SIG-M5 treated with dmso at 0.1 percent for 504 hours (cell line): ENCODE results near the gene NTM.

Experiments used
- DNase-seq: peaks from one replicate; lab custom pipeline; 2025; ENCODE audit not compliant: unreplicated experiment; lab: John Stamatoyannopoulos, UW

The NTM gene

DNA sequence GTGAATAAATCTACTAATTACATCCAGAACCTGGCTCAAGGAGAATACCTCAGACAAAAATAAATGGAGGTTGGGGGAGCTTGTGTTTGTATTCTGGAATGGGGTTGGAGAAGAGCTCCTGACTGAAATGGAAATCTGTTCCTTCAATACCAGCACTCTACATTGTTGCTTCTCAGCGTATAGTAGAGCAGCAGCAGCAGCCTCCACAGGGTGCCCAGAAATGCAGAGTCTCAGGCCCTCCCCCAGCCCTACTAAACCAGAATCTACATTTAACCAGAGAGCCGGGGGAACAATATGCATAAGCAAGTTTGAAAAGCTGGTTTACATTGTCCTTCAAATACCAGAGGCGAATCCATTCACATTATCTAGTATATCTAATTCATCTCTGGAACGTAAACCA is 474.8 kb downstream of the NTM start:
- no peak for DNase-seq

DNA sequence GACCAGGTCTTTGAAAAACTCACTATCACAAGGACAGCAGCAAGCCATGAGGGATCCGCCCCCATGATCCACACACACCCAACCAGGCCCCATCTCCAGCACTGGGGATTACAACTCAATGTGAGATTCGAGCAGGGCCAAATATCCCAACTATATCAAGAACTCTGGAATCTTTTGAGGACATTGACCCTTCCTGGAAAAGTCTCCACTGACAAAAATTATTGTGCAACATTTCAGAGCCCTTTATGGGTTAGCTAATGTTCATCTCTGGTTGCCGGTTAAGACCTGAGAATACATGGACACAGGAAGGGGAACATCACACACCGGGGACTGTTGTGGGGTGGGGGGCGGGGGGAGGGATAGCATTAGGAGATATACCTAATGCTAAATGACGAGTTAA is 479.1 kb downstream of the NTM start:
- no peak for DNase-seq

DNA sequence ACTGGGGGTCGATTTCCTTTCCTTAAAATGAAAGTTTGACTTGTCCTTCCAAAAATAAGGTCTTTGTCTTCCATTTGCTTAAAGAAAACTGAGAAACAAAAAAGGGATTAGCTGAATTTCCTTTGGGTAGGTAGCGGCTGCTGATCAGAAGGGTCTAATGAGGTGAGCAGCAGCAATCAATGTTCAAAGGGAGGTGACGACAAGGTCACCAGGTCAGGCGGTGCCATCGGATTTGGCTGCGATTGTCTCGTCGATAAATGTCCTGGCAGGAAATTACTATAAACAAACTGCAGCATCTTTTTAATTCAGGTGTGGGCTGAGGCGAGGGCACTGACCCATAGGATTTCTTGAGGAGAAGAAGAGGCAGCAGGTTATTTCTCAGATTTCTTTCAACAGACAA is 480.1 kb downstream of the NTM start:
- no peak for DNase-seq

DNA sequence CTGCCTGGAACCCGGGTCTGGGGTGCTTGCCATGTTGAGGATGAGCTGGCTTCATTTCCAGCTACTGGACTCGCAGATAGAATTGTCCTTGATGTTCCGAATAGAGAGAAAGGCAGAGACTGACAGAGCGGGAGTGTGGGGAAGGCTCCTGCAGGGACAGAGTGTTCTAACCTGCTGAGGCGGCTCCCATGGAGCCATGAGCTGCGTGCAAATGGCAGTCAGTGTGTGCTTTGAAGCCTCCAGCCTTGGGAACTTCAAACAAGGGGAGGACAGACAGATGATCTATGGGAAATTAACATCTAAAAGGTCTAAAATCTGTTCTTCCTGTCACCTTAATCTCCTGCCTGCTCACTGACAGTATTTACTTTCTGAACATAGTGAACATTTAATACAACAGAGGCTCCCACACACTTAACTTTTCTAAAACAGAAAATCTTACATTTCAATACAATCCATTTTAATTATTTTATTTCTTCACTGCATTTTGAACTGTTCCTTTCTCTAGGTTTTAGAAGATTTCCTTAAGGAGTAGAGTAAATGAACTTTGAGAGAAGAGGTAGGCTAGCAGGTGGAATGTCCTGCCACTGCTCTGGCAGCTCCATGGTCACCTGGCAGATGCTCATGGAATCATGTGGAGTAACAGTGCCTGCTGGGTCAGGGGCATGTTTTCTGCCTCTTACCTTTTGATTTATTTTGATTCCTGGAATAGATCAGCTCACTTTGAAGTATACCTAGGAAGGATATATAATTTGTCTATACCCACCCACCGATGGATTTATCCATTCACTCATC is 481.7 kb downstream of the NTM start:
- no peak for DNase-seq

DNA sequence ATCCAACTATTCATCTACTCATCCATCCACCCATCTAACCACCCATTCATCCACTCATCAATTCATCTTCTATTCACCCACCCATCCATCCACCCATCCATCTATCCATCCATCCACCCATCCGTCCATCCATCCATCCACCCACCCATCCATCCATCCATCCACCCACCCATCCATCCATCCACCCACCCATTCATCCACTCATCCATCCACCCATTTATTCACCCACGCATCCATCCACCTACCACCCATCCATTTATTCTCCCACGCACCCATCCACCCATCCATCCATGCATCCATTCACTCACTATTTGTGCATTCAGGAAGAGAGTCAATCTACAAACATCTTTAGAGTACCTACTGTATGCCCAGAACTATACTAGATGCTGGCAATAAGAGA is 482.3 kb downstream of the NTM start:
- DNase-seq: no peak

DNA sequence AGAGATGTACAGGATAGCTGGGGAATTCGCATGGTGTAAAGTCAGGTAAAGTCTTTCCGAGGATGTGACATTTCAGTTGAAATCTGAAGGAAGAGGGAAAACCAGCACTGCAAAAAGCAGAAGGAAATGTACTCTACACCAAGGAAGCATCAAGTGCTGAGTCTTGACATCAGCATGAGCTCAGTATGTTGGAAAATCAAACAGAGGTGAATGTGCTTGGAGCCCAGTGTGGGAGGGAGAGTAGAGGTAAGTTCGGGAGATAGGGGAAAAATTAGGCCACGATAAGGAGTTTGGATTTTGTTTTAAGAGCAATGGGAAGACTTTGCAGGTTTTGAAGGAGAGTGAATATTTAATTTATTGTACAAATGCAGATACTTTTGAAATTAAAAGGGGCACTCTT is 484.0 kb downstream of the NTM start:
- no peak for DNase-seq

DNA sequence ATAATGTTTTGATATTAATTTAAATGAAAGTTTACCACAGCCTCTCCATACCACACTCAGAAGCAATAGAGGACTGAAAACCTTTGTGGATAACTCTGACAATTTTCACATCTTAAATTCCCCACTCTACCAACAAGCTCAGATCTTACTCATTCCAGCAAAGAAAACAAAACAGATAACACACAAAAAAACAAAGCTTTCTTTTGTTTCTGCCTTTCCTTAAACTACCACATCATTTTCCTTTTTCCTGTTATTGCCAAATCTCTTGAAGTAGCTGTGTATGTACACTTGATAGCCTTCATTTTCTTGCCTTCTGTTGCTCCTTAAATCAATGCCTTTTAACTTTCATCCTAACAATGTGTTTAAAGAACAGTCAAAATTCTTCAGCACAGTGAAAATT is 484.9 kb downstream of the NTM start:
- no peak for DNase-seq

DNA sequence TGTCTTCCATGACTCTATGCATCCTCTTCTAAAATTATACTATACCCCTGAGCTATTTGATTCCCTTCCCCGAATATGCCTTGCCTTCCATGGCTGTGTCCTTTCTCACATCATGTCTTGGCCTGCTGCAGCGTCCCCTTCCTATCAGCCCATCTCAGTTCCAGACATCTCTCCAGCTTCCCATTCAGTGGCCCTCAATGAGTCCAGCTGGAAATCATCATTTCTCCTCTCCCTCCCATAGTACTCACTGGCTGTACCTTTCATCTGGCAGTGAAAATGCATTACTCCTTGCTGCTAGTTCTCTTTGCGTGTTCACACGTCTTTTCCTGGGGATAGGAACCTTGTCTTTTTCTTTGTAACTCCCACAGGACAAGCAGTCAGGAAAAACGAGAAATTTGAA is 486.8 kb downstream of the NTM start:
- no peak for DNase-seq

DNA sequence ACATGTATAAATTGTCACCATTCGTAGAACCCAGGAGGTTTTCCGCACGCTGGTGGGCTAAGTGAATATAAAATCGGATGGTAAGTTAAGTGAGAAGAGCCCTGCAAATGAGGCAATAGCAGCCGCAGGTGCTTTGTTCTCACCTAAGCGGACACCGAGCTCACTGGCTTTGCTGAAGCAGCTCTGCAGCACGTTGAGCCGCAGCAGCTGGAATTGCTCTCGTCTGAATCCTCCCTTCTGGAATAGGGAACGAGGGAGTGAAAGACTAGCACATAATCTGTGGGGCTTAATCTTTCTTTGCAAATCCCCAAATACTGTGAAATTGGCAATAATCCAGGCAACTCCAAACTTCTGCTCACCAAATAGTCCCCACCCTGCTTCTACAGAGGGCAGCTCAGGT is 488.1 kb downstream of the NTM start:
- no peak for DNase-seq

DNA sequence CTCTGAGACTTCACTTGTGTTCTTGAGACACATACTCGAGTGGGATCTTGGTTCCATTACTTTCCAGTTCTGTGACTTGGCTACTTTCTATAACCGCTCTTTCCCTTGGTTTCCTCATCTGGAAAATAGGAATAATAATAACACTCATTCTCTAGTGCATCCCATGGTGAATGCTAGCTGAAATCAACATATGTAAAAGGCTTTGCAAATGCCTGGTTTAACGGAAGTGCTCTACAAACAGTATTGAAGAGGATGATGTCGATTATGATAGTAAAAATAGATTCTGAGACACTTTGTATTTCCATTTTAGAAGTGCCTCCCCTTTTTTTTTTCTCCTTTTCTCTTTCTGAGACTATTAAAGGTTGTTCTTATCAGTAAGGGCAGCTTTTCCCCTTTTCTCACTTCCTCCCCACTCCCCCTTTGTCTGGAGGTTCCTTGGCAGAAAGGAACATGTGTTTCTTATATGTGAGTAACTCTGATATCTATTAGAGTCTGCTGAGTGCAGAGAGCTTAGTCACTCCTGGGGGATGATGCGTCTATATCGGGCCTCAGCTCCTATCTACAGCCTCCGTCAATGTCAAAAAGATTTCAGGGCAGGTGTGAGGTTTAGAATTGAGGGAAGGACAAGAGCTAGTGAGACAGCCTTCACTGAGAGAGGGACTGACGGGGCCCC is 489.3 kb downstream of the NTM start:
- DNase-seq: no peak

DNA sequence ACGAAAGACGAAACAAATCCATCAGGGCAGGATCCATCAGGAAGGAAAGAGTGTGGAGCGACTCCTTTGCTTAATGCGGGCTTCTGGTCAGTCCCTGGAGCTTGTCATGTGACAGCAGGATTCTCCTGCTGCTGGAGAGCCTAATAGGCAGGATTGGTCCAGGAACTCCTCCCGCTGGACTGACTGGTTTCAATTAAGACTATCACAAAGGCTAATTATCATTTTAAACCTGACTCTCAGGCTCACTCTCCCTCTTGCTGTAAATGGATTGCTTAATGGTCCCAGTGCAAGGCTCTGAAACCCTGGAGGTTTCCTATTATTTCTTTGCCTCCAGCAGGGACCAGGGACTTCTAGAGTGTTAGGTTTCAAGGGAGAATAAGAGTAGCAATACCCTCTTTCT is 493.8 kb downstream of the NTM start:
- DNase-seq: no peak

DNA sequence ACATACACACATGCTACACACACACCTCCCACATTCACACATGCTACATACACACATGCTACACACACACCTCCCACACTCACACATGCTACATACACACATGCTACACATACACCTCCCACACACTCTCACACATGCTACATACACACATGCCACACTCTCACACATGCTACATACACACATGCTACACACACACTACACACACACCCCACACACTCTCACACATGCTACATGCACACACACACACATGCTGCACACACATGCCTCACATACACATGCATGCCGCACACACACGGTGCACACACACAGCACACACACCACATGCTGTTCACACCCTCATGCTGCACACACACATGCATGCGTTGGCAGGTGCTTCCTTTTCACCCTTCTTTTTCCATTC is 495.4 kb downstream of the NTM start:
- no peak for DNase-seq

DNA sequence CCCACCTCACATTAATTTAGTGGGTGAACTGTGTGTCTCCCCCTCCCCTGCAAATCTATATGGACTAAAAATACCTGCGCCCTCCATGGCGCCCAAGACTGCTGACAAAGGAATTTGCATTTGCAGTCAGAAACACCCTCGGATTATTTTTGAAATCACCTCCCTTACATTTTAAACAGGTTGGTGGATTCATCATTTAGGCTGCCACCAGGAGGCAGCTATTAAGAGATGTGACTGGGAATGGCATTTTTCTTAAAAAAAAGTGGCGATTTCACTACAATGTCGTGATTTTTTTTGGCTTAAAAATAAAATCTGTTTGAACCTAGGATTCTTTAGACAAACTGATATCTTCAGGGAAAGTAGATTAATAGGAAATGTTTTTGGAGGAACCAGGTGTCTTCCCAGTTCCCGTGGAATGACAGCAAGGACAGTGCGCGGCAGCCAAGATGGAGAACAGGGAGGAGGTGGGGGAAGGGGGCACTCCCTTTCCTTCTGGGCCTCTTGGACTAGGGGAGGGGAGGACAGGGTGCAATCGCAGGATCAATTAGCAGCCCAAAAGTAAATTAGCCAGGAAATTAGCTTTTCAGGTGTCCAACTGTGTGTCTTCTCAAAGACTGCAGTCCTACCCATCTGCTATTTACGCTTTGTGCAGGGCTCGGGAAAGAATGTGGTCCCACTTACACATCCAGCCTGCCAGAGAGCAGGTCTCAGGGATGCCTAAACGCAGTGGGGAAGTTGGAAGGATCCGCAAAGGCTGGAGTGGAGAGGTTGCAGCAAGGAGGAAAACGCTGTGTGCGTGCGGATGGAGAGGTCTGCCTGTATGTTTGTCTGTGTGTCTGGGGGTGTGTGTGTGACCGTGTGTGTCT is 496.4 kb downstream of the NTM start:
- DNase-seq: no peak

DNA sequence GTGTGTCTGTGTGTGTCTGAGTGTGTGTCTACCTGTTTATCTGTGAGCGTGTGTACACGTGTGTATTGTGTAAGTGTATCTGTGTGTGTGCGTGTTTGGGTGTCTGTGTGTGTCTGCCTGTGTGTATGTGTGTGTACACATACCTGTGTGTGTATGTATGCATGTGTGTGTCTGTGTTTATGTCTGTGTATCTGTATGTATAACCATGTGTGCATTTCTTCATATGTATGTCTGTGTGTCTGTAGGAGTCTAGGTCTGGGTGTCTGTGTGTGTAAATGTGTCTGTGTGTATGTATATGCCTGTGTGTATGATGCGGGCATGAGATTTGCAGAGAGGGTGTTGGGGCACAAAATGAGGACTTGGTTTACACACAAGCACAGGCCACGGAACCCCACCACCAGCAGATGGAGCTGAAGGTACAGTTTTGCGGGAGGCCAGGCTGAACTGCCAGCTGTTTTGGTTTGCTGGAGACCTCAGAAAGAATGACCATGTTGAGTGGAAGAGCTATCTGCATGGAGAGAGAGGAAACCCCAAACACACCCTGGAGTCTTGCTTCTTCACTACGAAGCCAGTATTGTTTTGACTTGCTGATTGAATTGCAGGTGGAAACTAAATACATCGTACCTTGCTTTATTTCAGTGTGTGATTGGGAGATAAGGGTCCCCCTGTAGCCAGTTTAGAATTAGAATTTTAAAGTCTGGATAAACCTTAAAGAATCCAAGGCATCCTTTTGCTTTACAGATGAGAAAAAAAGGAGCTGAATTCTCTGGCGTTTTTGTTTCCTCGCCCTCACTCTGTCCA is 497.2 kb downstream of the NTM start:
- peak; percentile 1 for DNase-seq

DNA sequence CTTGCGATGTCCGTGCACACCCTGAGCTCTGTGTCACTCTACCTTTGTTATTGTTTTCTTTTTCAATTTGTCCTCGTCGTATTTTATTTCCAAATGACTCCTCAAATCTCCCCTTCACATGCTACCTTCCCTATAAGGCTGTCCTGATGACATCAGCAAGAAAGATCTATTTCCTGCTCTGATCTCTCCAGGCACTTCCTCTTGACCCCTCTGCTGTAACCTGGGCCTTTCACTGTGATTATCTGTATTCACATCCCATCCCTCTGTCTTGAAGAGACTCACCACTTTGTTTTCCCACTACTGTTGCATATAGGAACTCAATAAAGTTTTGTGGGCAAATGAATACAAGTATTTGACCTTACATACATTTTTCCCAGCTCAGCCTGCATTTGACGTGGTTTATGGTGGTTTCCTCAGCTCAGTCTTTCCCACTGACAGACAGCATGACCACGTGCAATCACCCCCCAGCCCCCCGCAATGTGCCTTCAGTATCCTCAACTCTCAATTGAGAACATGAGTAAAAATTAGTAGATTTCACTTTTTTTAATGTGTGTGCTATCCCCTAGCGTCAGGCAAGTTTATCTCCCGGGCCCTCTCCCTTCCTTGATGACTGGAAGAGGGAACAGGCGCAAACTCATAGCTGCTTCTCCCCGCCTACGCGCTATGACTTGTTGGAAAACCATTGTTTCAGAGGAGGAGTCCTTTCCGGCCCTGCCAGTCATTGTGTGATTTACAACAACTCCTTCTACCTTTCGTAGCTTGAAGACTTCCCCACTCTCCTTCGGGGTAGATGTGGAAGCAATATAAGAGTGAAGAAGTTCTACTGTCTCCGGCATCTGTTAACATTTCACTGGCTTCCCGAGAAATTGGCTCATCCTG is 498.5 kb downstream of the NTM start:
- no peak for DNase-seq

DNA sequence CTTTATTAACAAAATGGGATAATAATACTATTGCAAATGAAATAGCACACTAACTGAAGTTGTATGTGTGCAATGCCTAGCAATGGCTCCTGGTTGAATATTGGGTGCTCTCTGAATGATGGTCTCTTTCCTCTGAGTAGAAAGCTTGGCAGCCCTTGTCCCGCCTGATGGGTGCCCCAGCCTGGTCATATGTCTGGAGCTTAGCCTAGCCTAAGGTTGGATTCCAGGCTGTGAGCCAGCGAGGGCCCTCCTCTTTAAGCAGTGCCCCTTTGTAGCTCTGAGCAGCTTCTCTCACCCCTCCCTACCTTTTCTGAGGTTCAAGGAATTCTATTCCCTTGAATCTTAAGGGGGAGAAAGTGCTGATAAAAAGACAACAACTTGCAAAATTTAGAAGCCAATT is 499.9 kb downstream of the NTM start:
- DNase-seq: no peak

DNA sequence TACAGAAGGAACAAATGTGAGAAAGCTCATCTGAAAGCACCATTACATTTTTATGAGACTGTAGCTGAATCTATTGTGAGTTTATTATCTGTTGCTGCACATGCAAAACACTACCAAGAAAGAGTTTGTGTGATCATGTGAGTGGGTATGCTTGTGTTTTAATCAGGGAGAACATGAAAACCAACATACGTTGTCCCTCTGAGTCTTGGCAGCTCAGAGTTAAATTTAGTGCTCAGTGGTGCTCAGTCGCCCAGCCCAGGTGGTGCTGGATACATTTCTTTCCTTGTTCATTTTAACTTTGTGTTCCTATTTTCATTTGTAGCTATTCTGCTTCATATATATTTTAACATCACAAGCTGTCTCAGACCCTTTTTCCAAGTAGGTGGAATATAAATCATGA is 500.6 kb downstream of the NTM start:
- no peak for DNase-seq

DNA sequence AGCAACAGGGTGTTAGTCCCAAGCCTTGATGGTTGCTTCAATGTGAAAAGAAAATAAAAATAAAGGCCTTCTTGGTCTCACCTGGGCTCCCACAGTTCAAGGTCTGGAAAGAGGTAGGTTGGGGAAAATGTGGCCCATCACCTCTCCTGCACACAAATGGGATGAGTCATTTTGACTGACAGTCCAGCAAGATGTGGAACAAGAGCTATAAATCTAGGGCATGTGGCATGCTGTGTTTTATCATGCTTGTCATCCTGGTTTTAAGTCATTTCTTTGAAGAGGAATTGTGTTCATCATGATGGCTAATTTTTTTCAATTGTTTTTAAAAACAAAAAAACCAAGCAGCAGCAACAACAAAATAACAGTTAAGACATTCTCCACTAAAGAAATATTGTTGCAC is 503.7 kb downstream of the NTM start:
- no peak for DNase-seq

DNA sequence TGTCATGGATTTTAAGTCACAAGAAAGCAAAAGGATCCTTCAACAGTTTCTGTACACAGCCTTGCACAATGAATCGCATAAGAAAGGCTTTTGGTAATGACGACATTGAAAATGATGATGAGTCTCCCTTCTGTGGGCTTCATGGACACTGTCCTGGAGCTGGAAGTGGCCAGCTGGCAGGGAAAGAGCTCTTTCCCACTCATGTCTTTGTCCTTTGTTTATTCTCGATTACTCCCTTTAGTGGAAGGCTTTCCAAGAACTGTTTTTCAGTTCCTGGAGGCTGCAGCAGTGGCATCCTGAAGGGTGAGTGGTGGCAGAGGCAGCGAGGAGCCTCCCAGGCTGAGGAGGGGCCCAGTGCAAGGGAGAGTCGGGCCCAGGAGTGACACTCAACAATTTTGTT is 505.2 kb downstream of the NTM start:
- no peak for DNase-seq

DNA sequence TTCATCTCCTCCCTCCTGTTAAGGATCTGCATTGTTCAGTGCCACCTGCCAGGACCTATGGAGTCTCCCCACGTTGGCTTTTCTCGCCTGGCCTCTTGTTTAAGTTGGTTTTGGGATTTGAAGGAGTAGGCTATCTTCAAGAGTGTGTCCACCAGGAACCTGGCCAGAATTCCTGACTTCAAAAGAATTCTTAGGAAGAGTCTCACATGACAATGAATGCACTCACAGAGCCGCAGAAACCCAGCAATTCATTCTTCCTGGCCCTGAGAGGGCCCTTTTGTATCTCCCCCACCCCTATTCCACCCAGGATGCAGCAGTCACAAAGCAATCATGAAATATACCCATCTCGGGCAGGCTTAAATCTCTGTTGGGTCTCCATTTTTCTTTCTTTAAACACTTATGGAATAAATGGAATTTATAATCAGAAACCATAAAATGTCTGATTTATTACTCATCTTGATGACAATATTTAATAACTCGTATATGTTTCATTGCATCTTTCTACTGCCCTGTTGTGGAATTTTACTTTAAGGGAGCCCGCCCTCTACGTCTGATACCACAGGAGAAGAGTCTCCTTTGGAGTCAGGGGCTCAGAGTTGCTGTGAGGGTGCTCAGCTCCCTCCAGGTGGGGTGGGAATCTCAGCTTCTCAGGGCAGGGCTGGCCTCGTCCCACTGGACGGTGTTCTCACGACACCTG is 507.0 kb downstream of the NTM start:
- no peak for DNase-seq
